HG02884 (cell line): ENCODE data around the gene TRIM43.
"Not testable (repeated sequence)": the region's sequence is repeated elsewhere in the genome, so short reads cannot be mapped to it uniquely, and the experiment has no call there.

Source experiments
- ATAC-seq: cut with Tn5 transposase; IDR thresholded peaks from one replicate; pipeline ENCODE4 v1.9.1; 2021; ENCODE audit warnings: mild to moderate bottlenecking, moderate library complexity; ENCODE audit not compliant: unreplicated experiment

The TRIM43 gene

GRCh38 chr2:95591701-95592100, at the start of gene TRIM43:
Gene TRIM43 (plus strand): TSS chr2:95592001. CDS start chr2:95594024, 2,023 bp downstream.
- not testable (repeated sequence) for ATAC-seq

GRCh38 chr2:95551055-95551568, 40.7 kb upstream of the TRIM43 start:
- no peak for ATAC-seq

DNA sequence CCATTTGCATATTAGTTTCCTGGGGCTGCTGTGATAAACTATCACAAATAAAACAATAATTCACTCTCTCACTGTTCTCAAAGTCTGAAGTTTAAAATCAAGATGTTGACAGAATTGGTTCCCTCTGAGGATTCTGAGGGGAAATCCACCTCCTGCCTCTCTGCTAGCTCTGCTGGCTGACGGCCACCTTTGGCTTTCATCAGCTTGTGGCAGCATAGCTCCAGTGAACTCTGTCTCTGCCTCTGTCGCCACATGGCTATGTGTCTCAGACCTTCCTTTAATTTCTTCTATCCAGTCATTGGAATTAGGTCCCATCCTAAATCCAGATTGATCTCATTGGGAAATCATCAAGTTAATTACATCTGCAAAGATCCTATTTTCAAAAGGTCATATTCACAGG, 38.9 kb upstream of the TRIM43 start:
- ATAC-seq = no peak

DNA sequence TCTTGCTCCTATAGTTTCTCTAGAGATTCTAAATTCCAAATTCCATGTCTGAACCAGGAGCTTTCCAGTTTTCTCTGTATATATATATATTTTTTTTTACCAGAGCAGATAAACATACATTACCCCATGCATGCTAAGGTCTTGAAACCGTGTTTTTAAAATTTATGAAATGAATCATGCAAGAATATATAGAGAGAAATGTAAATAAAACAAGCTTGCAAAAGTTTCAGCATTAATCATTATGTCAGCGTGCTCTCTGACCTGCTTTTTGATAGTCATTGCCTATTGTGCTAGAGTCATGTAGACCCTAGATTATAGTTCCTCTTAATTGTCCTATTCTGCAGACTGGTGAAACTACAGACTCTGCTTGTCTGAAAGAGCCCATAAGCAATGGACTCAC, 22.6 kb upstream of the TRIM43 start:
- no peak for ATAC-seq

GRCh38 chr2:95573866-95574265, 17.9 kb upstream of the TRIM43 start:
- no peak for ATAC-seq

DNA sequence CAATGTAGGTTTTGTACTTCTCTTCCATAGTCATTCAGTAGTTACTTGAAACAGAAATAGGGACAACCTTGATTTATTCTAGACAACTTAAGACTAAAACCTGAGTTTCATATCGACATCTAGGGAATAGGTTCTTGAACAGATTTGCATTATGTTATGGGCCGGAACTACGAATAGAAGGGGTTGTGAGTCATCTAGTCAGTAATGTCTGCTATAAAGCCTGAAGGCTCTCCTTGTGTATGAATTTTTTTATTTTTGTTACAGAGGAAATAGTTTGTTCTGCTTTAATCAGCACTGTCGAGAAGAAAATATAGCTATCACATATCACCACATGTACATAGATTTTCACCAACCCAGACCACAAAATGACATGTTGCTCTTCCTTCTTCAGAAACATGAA, 17.3 kb upstream of the TRIM43 start:
- ATAC-seq = no peak

- no peak for ATAC-seq
Observed at GRCh38 chr2:95575857-95576256, 15.9 kb upstream of the TRIM43 start.

GRCh38 chr2:95578539-95578938, 13.3 kb upstream of the TRIM43 start:
- no peak for ATAC-seq

GRCh38 chr2:95583545-95583944, 8.3 kb upstream of the TRIM43 start:
- not testable (repeated sequence) for ATAC-seq

GRCh38 chr2:95584321-95584720, 7.5 kb upstream of the TRIM43 start:
- not testable (repeated sequence) for ATAC-seq

- not testable (repeated sequence) for ATAC-seq
Observed at GRCh38 chr2:95589777-95590536, 1.8 kb upstream of the TRIM43 start.

- not testable (repeated sequence) for ATAC-seq
Observed at GRCh38 chr2:95592973-95593372, 1.2 kb downstream of the TRIM43 start.

GRCh38 chr2:95595012-95595411, 3.2 kb downstream of the TRIM43 start:
- not testable (repeated sequence) for ATAC-seq

DNA sequence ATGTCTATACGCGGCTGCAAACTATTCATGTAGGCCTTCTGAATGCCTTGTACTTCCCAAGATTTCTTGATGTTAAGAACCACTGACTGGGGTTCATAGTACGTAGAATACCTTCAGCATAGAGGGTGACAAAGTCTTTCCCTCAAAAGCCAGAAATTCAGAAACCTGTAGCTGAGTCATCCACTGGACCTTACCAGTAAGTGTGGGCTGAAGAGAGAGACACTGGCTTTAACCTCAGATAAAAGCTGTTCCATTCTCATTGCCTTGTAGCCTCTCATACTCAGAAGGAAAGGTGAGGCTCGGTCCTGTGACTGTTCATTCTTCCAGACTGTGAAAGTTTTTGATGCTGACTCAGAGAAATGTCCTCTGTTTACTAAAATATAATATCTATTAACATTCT, 9.5 kb downstream of the TRIM43 start:
- ATAC-seq = not testable (repeated sequence)

- not testable (repeated sequence) for ATAC-seq
Observed at GRCh38 chr2:95602146-95602545, 10.3 kb downstream of the TRIM43 start.

DNA sequence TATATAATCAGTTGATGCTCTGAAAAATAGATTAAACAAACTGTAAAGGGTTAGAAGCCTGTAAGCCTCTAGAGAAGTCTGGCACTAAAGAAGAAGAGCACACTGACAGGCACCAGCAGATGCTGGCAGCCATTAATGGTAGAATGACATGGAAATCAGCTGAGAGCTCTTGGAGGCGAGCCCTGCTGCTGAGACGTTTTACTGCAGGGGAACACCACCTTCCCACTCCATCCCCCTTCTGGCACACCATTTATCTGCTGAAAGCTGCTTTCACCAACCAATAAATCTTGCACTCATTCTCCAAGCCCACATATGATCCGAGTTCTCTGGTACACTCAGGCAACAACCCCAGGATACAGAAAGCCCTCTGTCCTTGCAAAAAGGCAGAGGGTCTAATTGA, 16.6 kb downstream of the TRIM43 start:
- not testable (repeated sequence) for ATAC-seq

DNA sequence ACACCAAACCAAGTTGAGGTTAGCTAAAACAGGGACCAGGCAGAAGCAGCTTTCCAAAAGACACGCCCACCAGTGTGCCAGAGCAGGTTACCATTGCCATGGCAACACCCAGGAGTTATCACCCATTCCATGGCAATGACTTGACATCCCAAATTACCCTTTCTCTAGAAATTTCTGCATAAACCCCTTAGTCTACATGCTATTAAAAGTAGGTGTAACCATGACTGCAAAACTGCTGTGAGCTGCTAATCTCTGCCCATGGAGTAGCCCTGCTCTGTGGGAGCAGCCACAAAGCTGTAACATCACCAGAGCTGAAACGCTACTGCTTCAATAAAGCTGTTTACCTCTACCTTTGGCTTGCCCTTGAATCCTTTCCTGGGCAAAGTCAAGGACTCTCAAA, 18.0 kb downstream of the TRIM43 start:
- ATAC-seq = not testable (repeated sequence)

GRCh38 chr2:95613048-95613447, 21.2 kb downstream of the TRIM43 start:
- not testable (repeated sequence) for ATAC-seq

GRCh38 chr2:95622728-95623127, 30.9 kb downstream of the TRIM43 start:
- ATAC-seq = not testable (repeated sequence)

- not testable (repeated sequence) for ATAC-seq
Observed at GRCh38 chr2:95630987-95631386, 39.2 kb downstream of the TRIM43 start.

DNA sequence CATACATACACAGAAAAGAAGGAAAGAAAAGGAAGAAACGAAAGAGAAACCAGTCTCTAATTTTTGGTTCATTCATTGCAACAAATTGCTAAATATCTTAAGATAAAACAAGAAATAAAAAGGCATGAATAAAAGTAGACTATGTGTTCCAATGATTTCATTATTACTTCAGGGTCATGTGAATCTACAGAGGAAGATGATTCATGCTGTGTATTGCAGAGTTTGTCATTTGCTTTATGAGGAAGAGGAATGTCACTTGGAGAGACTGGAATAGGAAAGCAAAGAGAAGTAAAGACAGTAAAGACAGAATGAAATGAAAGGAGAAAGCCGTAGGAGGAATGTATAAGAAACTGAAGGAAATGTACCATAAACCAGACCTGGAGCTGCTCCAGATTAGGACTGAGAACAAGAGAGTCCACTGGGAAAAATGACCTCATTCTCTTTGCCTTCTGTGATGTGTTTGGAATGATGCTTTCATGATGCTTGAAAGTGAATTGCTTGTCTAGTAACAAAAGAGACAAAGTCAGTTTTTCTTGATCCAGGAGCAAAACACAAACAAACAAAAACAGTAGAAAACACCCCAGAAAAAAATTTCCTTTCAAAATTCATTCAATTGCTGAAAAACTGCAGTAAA, 41.9 kb downstream of the TRIM43 start:
- not testable (repeated sequence) for ATAC-seq
